SK-N-SH (cell line): ENCODE data around the gene IDI2. TPM values are rescaled to one million over a fixed set of nuclear protein-coding genes. Genes with fewer than 3 reads are reported as not detected.

Source experiments
- CTCF ChIA-PET: fragments of 300-600, 350-600 bp; formaldehyde crosslinking; extraction: SDS; loops from one replicate; lab custom pipeline; 2021; lab: Yijun Ruan, JAX
- POLR2A ChIA-PET: fragments of 350-600 bp; sonication (Branson Sonifier 250); formaldehyde crosslinking; extraction: SDS; loops from one replicate; lab custom pipeline; 2020; ENCODE audit warnings: antibody characterized with exemption, inconsistent platforms; lab: Yijun Ruan, JAX
- DNase-seq: peaks from one replicate; pipeline ENCODE4 v3.0.0; 2012
- H2AFZ ChIP-seq: fragments of 200-600 bp; sonication (generic); 2 replicates; pipeline ENCODE4 v1.8.1; 2016; ENCODE audit warnings: antibody characterized with exemption, mild to moderate bottlenecking, low read depth
- H3F3A ChIP-seq: fragments of 200-600 bp; sonication (generic); replicated peaks from 2 replicates; pipeline ENCODE3; 2016; ENCODE audit warnings: antibody characterized with exemption, mild to moderate bottlenecking; ENCODE audit not compliant: insufficient read depth
- H3K27ac ChIP-seq, 2 experiments: fragments of 200-500 bp in 1 of 2; fragments of 200-600 bp in 1 of 2; sonication (Bioruptor generic) in 1 of 2; sonication (generic), shearing (Covaris generic) in 1 of 2; 2 replicates each; pipeline versions ENCODE4 v1.5.1 to v1.6.1; 2014 to 2016; ENCODE audit warnings: low read depth in 2 of 2, inconsistent platforms in 1 of 2, low read length in 1 of 2, mild to moderate bottlenecking in 1 of 2, mixed read lengths in 1 of 2
- H3K27me3 ChIP-seq: fragments of 200-600 bp; sonication (generic), shearing (Covaris generic); 2 replicates; pipeline ENCODE4 v1.6.1; 2016; ENCODE audit warnings: mixed run types; ENCODE audit not compliant: insufficient read depth
- H3K36me3 ChIP-seq, 2 experiments: fragments of 200-500 bp in 1 of 2; fragments of 200-600 bp in 1 of 2; sonication (Bioruptor generic) in 1 of 2; sonication (generic) in 1 of 2; replicated peaks in 1 of 2; 2 replicates each; pipeline versions ENCODE3 to v1.5.1; 2014 to 2016; ENCODE audit warnings: low read length in 1 of 2, mild to moderate bottlenecking in 1 of 2; ENCODE audit not compliant: insufficient read depth in 2 of 2, control insufficient read depth in 1 of 2
- H3K4me1 ChIP-seq, 2 experiments: fragments of 200-500 bp in 1 of 2; fragments of 200-600 bp in 1 of 2; sonication (Bioruptor generic) in 1 of 2; sonication (generic), shearing (Covaris generic) in 1 of 2; 2 replicates each; pipeline versions ENCODE4 v1.5.1 to v1.6.1; 2014 to 2016; ENCODE audit warnings: low read depth in 1 of 2, low read length in 1 of 2, mixed run types in 1 of 2; ENCODE audit not compliant: insufficient read depth in 2 of 2, control insufficient read depth in 1 of 2
- H3K4me2 ChIP-seq: fragments of 200-600 bp; sonication (generic), shearing (Covaris generic); 2 replicates; pipeline ENCODE4 v1.6.1; 2017; ENCODE audit warnings: mixed run types
- H3K4me3 ChIP-seq, 2 experiments: fragments of 200-500 bp in 1 of 2; fragments of 200-600 bp in 1 of 2; sonication (Bioruptor generic) in 1 of 2; sonication (generic), shearing (Covaris generic) in 1 of 2; 2 replicates each; pipeline versions ENCODE4 v1.5.1 to v1.8.1; 2014 to 2016; ENCODE audit warnings: low read depth in 2 of 2, inconsistent platforms in 1 of 2, low read length in 1 of 2, mild to moderate bottlenecking in 1 of 2, mixed read lengths in 1 of 2, moderate library complexity in 1 of 2
- H3K79me2 ChIP-seq: fragments of 200-600 bp; sonication (generic); 2 replicates; pipeline ENCODE4 v1.8.1; 2017; ENCODE audit warnings: mild to moderate bottlenecking; ENCODE audit not compliant: insufficient read depth
- H3K9ac ChIP-seq: fragments of 200-600 bp; sonication (generic); 2 replicates; pipeline ENCODE4 v1.6.1; 2017; ENCODE audit warnings: mixed run types
- H3K9me2 ChIP-seq: fragments of 200-600 bp; sonication (generic); 2 replicates; pipeline ENCODE4 v1.6.1; 2017; ENCODE audit warnings: mixed run types
- H3K9me3 ChIP-seq: fragments of 200-600 bp; sonication (generic); 2 replicates; pipeline ENCODE4 v1.6.1; 2017; ENCODE audit warnings: mixed run types, mild to moderate bottlenecking, moderate library complexity
- H4K20me1 ChIP-seq: fragments of 200-600 bp; sonication (generic); 2 replicates; pipeline ENCODE4 v1.6.1; 2017; ENCODE audit warnings: mild to moderate bottlenecking, mixed run types; ENCODE audit not compliant: insufficient read depth
- ELF1 ChIP-seq: IDR thresholded peaks from 2 replicates; pipeline ENCODE4 v1.4.0; 2012
- FOSL2 ChIP-seq: IDR thresholded peaks from 2 replicates; pipeline ENCODE4 v1.4.0; 2012; ENCODE audit warnings: low read depth, mild to moderate bottlenecking, moderate library complexity, borderline replicate concordance
- FOXM1 ChIP-seq: IDR thresholded peaks from 2 replicates; pipeline ENCODE4 v1.4.0; 2012; ENCODE audit warnings: low read depth, mild to moderate bottlenecking
- GABPA ChIP-seq: IDR thresholded peaks from 2 replicates; pipeline ENCODE4 v1.4.0; 2012; ENCODE audit warnings: low read depth, mild to moderate bottlenecking
- GATA2 ChIP-seq: sonication (generic); formaldehyde crosslinking; IDR thresholded peaks from 2 replicates; pipeline ENCODE4 v1.5.0; 2020; ENCODE audit warnings: mild to moderate bottlenecking, missing genetic modification reagents
- JUND ChIP-seq: IDR thresholded peaks from 2 replicates; pipeline ENCODE4 v1.4.0; 2012
- RAD21 ChIP-seq: IDR thresholded peaks from 2 replicates; pipeline ENCODE4 v1.6.1; 2012; ENCODE audit warnings: mild to moderate bottlenecking, low read length
- TAF1 ChIP-seq: IDR thresholded peaks from 2 replicates; pipeline ENCODE4 v1.6.1; 2012; ENCODE audit warnings: low read depth, mild to moderate bottlenecking, low read length, moderate library complexity, borderline replicate concordance
- WGBS: methylation state at CpG from one replicate; pipeline ENCODE4 v1.1.6; 2017; ENCODE audit warnings: low lambda C conversion rate; 5-methylcytosine and 5-hydroxymethylcytosine counted together
- polyA plus RNA-seq, 3 experiments: library from polyadenylated mRNA; depleted of rRNA; stranded (reverse); fragments of >200 nt; gene quantifications; 2 replicates each; pipeline ENCODE4 v1.2.3, GENCODE V29; 2012
- TF ChIP-seq, protein P1 (sequence below): fragments of 200-600 bp; sonication (generic); IDR thresholded peaks from 2 replicates; pipeline ENCODE4 v1.6.1; 2017; ENCODE audit warnings: antibody characterized with exemption, mild to moderate bottlenecking, moderate library complexity
- TF ChIP-seq, protein P2 (sequence below): IDR thresholded peaks from 2 replicates; pipeline ENCODE4 v1.6.1; 2012; ENCODE audit warnings: mild to moderate bottlenecking, low read depth, low read length, moderate library complexity
- TF ChIP-seq, protein P3 (sequence below): IDR thresholded peaks from 2 replicates; pipeline ENCODE4; 2012

Gene IDI2
- polyA plus RNA-seq, 1 of the 3 experiments (the other 2 are of a cell fraction) = not detected

DNA sequence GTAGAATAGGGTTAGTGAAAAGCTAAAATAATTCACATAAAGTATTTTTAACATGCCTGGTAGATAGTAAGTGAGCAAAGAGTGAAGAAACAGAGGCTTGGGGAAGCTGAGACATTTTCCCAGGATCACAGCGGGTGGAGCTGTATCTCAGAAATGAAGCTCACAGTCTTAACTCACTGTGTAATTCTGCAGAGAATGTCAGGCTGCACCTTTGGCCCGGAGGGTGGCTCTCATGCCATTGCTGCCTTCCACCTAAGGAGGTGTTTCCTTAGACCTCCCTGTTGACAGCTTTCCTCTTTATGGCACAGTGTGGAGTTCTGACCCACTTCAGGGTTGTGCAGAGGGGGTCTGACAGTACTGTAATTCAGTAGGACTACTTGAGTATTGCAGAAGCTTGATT is 40.3 kb downstream of the IDI2 start:
- peaks cover 43% of the 10 kb centered on the region for H3K79me2 ChIP-seq

DNA sequence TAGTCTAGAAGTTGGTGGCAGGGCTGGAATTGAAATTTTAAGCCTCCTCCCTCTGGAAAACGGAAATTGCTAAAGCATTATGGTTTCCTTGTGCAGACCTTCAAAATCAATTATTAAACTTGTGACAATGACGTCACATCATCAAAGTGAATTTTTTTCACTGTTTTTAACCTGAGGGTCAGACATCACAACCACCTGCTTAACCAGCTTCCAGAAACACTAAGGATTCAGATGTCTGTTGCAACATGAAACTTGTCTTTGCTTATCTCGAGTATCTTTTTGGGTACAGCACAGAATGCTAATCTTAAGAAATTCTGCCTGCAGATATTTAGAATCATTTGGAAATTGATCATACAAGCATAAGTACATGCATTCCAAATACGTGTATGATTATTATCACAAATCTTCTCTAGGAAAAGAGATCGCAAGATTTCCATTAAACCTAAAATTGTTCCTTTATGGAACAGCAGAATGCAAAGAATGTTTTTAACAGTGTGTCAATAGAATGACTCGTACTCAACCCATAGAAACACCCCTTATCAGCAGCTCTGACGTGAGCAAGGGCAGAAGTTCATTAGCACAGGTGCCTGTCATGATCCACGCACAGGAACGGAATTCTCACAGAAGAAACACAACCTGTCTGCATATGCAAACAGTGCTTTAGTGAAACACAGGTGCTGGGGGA is 41.5 kb downstream of the IDI2 start:
- Histone ChIP-seq H3K27ac (no peak overlapping the region), H3K4me1 (peaks cover 3 to 13% of the 10 kb centered on the region in 2 experiments; a peak in 2 of 4 replicates)
- TF ChIP-seq, protein P1, sequence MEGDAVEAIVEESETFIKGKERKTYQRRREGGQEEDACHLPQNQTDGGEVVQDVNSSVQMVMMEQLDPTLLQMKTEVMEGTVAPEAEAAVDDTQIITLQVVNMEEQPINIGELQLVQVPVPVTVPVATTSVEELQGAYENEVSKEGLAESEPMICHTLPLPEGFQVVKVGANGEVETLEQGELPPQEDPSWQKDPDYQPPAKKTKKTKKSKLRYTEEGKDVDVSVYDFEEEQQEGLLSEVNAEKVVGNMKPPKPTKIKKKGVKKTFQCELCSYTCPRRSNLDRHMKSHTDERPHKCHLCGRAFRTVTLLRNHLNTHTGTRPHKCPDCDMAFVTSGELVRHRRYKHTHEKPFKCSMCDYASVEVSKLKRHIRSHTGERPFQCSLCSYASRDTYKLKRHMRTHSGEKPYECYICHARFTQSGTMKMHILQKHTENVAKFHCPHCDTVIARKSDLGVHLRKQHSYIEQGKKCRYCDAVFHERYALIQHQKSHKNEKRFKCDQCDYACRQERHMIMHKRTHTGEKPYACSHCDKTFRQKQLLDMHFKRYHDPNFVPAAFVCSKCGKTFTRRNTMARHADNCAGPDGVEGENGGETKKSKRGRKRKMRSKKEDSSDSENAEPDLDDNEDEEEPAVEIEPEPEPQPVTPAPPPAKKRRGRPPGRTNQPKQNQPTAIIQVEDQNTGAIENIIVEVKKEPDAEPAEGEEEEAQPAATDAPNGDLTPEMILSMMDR = no peak
- TF ChIP-seq ELF1 = no peak
- TF ChIP-seq FOSL2 = no peak
- no peak for TF ChIP-seq GABPA
- TF ChIP-seq, protein P2, sequence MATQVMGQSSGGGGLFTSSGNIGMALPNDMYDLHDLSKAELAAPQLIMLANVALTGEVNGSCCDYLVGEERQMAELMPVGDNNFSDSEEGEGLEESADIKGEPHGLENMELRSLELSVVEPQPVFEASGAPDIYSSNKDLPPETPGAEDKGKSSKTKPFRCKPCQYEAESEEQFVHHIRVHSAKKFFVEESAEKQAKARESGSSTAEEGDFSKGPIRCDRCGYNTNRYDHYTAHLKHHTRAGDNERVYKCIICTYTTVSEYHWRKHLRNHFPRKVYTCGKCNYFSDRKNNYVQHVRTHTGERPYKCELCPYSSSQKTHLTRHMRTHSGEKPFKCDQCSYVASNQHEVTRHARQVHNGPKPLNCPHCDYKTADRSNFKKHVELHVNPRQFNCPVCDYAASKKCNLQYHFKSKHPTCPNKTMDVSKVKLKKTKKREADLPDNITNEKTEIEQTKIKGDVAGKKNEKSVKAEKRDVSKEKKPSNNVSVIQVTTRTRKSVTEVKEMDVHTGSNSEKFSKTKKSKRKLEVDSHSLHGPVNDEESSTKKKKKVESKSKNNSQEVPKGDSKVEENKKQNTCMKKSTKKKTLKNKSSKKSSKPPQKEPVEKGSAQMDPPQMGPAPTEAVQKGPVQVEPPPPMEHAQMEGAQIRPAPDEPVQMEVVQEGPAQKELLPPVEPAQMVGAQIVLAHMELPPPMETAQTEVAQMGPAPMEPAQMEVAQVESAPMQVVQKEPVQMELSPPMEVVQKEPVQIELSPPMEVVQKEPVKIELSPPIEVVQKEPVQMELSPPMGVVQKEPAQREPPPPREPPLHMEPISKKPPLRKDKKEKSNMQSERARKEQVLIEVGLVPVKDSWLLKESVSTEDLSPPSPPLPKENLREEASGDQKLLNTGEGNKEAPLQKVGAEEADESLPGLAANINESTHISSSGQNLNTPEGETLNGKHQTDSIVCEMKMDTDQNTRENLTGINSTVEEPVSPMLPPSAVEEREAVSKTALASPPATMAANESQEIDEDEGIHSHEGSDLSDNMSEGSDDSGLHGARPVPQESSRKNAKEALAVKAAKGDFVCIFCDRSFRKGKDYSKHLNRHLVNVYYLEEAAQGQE = no peak
- TF ChIP-seq, protein P3, sequence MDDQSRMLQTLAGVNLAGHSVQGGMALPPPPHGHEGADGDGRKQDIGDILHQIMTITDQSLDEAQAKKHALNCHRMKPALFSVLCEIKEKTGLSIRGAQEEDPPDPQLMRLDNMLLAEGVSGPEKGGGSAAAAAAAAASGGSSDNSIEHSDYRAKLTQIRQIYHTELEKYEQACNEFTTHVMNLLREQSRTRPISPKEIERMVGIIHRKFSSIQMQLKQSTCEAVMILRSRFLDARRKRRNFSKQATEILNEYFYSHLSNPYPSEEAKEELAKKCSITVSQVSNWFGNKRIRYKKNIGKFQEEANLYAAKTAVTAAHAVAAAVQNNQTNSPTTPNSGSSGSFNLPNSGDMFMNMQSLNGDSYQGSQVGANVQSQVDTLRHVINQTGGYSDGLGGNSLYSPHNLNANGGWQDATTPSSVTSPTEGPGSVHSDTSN = no peak
- no peak for TF ChIP-seq FOXM1
- TF ChIP-seq GATA2 (CRISPR knock-in tag) = no peak

More for the DNA sequence above, 40.3 kb downstream of the IDI2 start:
- H3K4me3 ChIP-seq = no peak overlapping the region
- no peaks in the 10 kb centered on the region for H3K27me3 ChIP-seq
- peaks cover 16% of the 10 kb centered on the region for H3F3A ChIP-seq
- TF ChIP-seq, protein P2 = no peak
- TF ChIP-seq TAF1 (no peak), RAD21 (no peak), JUND (no peak)
- TF ChIP-seq, protein P3 = no peak
- 93% methylated on average over 2 of the region's 2 CpGs for WGBS
- no peak overlapping the region for H3K9ac ChIP-seq
- no peak for DNase-seq
- peaks cover 10 to 13% of the 10 kb centered on the region in 2 experiments; a peak in 2 of 4 replicates for H3K4me1 ChIP-seq
- no peaks in the 10 kb centered on the region; the same call in 1 of the 2 replicates for H3K9me3 ChIP-seq
- no peak overlapping the region for H3K27ac ChIP-seq
- peaks cover 0 to 11% of the 10 kb centered on the region in 2 experiments for H3K36me3 ChIP-seq
- POLR2A ChIA-PET = interaction anchor here (0.7 kb wide), 1 partner anchor 54 kb away, joined by 3 read pairs; the partner anchor contains the start of gene LARP4B
- peaks cover 14% of the 10 kb centered on the region for H4K20me1 ChIP-seq
- no peaks in the 10 kb centered on the region for H3K9me2 ChIP-seq
- CTCF ChIA-PET = interaction anchor here (0.9 kb wide), 1 partner anchor 10 kb away, joined by 3 read pairs; no protein-coding TSS in a partner anchor
- no peak overlapping the region for H2AFZ ChIP-seq
- no peak overlapping the region for H3K4me2 ChIP-seq

More for the DNA sequence above, 41.5 kb downstream of the IDI2 start:
- WGBS = 71% methylated on average over 9 of the region's 9 CpGs
- Histone ChIP-seq H3K79me2 (peaks cover 30% of the 10 kb centered on the region), H3K27me3 (no peaks in the 10 kb centered on the region), H3K4me3 (no peak overlapping the region), H3K9ac (no peak overlapping the region), H3K9me3 (no peaks in the 10 kb centered on the region; the same call in 1 of the 2 replicates), H3F3A (peaks cover 16% of the 10 kb centered on the region), H3K9me2 (no peaks in the 10 kb centered on the region), H2AFZ (no peak overlapping the region), H3K36me3 (peaks cover 0 to 6% of the 10 kb centered on the region in 2 experiments), H3K4me2 (no peak overlapping the region; the same call in 1 of the 2 replicates), H4K20me1 (peaks cover 2% of the 10 kb centered on the region; the same call in 1 of the 2 replicates)
- POLR2A ChIA-PET = no interaction called here
- DNase-seq = no peak
- CTCF ChIA-PET = interaction anchor here (1.7 kb wide), 1 partner anchor 11 kb away, joined by 4 read pairs; no protein-coding TSS in a partner anchor
